C4-2B (cell line): ENCODE measurements around the gene NUMB.

Experiments
- H3K27ac ChIP-seq: fragments of 450-650 bp; 2 replicates; pipeline ENCODE4 v1.5.1; 2017
- ZFX ChIP-seq: fragments of 450-650 bp; IDR thresholded peaks from 2 replicates; pipeline ENCODE4 v1.6.1; 2017
- TF ChIP-seq, protein P1 (sequence below): fragments of 450-650 bp; conservative IDR thresholded peaks from 2 replicates; pipeline ENCODE4 v1.5.1; 2017; ENCODE audit warnings: mild to moderate bottlenecking

Gene NUMB

DNA sequence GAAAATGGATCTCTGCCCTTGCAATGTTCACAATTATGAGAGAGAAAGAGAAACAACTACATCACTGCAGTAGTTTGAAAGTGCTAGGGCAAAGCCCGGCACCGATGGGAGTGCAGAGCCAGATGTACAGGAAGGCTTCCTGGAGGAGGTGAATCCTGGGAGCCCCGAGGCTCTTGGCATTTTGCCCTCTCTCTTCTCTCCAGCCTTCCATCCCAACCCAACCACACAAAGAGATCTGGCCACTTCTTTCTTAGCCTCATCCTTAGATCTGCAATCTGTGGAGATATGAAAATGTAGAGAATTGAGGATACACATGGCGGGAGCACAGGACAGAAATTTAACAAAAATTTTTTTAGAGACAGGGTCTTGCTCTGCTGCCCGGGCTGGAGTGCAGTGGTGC is 224.3 kb downstream of the NUMB start:
- H3K27ac ChIP-seq, result no peak overlapping the region
- TF ChIP-seq ZFX, result no peak
- TF ChIP-seq, protein P1, sequence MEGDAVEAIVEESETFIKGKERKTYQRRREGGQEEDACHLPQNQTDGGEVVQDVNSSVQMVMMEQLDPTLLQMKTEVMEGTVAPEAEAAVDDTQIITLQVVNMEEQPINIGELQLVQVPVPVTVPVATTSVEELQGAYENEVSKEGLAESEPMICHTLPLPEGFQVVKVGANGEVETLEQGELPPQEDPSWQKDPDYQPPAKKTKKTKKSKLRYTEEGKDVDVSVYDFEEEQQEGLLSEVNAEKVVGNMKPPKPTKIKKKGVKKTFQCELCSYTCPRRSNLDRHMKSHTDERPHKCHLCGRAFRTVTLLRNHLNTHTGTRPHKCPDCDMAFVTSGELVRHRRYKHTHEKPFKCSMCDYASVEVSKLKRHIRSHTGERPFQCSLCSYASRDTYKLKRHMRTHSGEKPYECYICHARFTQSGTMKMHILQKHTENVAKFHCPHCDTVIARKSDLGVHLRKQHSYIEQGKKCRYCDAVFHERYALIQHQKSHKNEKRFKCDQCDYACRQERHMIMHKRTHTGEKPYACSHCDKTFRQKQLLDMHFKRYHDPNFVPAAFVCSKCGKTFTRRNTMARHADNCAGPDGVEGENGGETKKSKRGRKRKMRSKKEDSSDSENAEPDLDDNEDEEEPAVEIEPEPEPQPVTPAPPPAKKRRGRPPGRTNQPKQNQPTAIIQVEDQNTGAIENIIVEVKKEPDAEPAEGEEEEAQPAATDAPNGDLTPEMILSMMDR, result no peak

DNA sequence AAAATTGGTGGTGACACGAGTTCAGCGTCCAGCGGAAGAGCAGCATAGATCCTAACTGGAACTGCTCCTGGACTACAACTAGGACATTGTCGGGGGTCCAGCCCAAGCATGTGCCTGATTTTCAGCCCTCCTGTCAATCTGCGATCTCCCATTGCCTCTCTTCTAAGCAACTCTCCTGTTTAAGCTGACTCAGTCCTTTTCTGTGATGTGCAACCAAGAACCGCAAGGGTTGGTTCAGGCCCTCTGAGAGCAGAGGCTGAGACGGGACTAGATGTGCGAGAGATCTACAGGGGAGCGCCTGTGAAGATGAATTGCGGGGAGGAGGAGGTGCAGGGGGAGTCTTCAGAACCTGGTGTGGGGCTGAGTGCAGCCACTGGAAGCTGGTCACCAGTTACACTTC is 224.8 kb downstream of the NUMB start:
- TF ChIP-seq, protein P1, result no peak
- TF ChIP-seq ZFX, result no peak
- H3K27ac ChIP-seq, result no peak overlapping the region

DNA sequence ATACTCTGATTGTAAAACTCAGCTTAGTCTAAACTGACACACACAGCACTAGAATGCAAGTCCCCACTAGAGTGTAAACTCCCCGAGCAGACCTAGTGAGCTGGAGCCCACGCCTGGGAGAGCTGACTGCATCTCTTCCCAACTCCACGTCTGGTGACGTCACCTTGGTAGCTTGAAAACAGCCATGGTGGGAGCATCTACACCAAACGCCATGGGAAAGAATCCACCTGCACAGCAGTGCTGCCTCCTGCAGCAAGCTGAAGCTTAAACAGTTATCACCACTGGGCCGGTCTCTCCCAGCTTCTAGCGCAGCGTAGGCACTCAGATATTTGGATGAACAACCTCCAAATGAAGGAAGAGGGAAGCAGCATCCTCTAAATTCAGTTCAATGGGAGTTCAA is 225.4 kb downstream of the NUMB start:
- H3K27ac ChIP-seq, result no peak overlapping the region
- no peak for TF ChIP-seq ZFX
- TF ChIP-seq, protein P1, result no peak

DNA sequence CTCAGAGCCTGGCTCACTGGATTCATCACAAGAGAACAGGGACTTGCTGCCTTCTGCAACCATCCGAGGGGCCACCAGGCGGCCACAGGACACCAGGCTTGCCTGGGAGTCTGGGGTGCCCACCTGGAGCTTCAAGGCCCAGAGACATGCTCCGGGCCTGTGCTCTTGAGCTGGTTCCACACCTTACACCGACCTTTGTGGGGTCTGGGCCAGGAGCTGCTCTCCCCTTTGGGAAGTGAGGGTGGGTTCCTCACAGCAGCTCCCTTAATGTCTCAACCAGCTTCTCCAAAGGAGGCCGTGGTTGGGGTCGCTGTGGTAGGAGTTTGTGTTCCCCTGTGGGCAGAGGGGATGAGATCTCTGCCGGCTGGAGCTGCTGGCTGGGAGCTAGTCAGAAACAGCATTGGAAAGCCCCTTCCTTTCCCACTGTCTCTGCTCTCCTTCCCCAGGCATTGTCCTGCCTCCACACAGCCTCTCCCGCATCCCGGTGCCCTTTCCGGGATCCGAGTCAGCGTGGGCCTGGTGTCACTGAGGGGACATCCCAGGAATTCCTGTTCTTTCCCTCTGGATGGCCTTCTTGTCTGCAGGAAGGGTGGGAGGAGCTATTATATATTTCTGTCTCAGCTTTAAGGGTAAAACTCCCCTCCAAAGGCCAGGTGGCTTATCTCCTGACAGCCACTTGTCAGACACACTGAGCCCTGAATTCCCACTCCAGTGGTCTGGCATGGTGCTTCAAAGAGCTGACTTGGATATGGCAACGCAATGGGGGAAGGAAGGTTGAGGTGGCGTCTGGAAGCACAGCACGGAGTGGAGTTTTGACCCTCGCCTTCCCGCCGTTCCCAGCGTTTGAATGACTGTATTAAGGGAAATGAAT is 226.1 kb downstream of the NUMB start:
- no peak overlapping the region for H3K27ac ChIP-seq
- TF ChIP-seq, protein P1, result no peak; the same call in 1 of the 2 replicates
- no peak for TF ChIP-seq ZFX

DNA sequence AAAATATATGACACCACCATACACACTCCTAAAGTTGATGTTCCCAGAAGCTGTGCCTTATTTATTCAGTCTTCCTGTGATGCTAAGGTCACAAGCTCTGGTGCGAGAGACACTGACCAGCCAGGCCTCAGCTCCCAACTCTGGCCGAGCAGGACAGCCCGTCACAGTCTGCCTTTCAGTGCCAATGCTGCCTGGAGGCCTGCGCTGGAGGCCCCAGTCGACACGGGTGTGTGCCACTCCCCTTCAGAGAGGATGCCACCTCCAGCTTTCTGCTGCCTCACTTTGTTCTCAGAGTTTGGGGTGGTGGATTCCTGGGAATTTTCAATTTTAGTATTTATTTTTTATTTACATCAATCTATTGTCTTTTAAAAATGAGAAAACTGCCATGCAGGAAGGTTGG is 228.3 kb downstream of the NUMB start:
- no peak for TF ChIP-seq ZFX
- TF ChIP-seq, protein P1, result no peak
- no peak overlapping the region for H3K27ac ChIP-seq

DNA sequence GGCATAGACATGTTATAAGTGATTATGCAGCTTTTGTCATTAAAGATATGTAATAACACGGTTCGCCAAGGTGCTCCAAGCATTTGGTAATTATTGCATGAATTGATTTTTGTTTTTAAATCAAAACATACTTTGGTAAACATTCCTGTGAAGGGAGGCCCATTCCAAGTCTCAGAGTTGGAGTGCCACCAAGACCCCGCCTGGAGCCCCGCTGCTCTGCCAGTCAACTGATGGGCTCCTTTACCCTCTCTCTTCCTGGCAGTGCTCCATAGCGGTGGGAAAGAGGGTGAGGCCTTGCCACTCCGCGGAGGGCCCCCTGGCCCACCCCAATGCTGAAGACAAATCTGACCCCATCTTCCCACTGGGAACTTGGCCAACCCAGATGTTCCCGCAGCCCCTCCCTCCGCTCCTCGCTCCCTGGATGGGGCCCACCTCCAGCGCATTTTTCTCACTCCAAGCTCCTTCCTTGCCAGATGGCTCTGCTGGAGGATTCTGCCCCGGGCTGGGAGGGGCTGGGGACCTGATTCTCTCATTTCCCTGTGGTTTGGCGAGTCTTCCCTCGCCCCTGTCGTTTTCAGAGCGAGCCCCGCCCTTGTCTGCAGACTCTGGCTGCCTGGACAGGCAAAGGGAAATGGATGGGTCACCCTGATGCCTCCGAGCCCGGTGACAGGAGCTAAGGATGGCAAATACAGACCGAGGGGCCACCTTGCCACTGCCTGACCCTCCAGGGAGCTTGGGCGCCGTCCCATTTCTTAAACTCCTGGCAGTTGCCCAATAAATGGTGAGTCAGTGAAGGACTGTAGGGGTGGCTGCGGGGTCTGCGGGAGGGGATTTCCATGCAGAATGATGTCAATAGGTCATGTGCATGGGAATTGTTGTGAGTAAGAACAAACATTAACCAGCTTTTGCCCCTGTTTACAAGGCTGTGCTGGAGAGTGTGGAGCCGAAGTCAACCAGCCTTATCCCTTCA is 230.2 kb downstream of the NUMB start:
- TF ChIP-seq ZFX, result no peak
- TF ChIP-seq, protein P1, result no peak
- no peak overlapping the region for H3K27ac ChIP-seq

DNA sequence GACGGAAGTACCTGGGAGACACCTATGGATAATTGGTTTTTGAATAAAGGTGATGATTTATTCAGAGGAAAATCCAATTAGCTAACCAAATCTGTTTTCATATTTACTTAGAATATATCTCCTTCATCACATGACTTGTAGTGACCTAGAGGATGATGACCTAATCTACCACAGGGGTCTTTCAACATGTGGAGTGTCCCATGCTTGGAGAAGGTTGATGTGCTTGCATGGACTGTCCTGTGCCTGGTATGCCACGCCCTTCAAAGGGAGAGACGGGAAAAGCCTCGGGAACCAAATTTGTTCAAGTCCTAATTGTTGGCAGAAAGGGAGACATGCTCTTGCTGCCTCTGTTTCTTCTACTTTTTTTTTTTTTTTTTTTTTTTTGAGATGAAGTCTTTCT is 232.8 kb downstream of the NUMB start:
- TF ChIP-seq, protein P1, result no peak
- no peak for TF ChIP-seq ZFX

More for the DNA sequence above, 232.8 kb downstream of the NUMB start:
- no peak overlapping the region for H3K27ac ChIP-seq
